BJ (cell line): ENCODE measurements around the gene SUGP2. TPM values are rescaled to one million over a fixed set of nuclear protein-coding genes. Genes with fewer than 3 reads are reported as not detected.
"Not testable (repeated sequence)": the region's sequence is repeated elsewhere in the genome, so short reads cannot be mapped to it uniquely, and the experiment has no call there.

Source experiments
- CTCF ChIA-PET: fragments of 350-600 bp; formaldehyde crosslinking; extraction: SDS; loops from one replicate; lab custom pipeline; 2021; ENCODE audit warnings: antibody characterized with exemption, inconsistent platforms; lab: Yijun Ruan, JAX
- POLR2A ChIA-PET: fragments of 300-600 bp; sonication (Branson Sonifier 250); formaldehyde crosslinking; extraction: SDS; loops from one replicate; lab custom pipeline; 2021; ENCODE audit warnings: antibody characterized with exemption; lab: Charles Lee
- DNase-seq: peaks from one replicate; pipeline ENCODE4 v3.0.0-alpha.2; 2011; ENCODE audit warnings: low read depth
- H3K27me3 ChIP-seq: 2 replicates; pipeline ENCODE4 v1.6.0; 2011; ENCODE audit warnings: low read length; ENCODE audit not compliant: control insufficient read depth, insufficient read depth
- H3K36me3 ChIP-seq: 2 replicates; pipeline ENCODE4 v1.5.1; 2011; ENCODE audit warnings: low read length; ENCODE audit not compliant: control insufficient read depth, insufficient read depth
- H3K4me3 ChIP-seq: 2 replicates; pipeline ENCODE4 v1.5.1; 2011; ENCODE audit warnings: low read depth, mild to moderate bottlenecking, control low read depth, low read length
- CTCF ChIP-seq: IDR thresholded peaks from 2 replicates; pipeline ENCODE4 v1.5.1; 2011; ENCODE audit warnings: low read depth, mild to moderate bottlenecking, control low read depth, inconsistent platforms, low read length, moderate library complexity; ENCODE audit not compliant: insufficient read depth
- polyA plus RNA-seq: library from polyadenylated mRNA; depleted of rRNA; stranded (reverse); fragments of >200 nt; gene quantifications from 2 replicates; pipeline ENCODE4 v1.2.3, GENCODE V29; 2011

SUGP2 gene
- polyA plus RNA-seq, 1 experiment, result 37.4 TPM

- Histone ChIP-seq H3K36me3 (no peaks in the 10 kb centered on the region), H3K4me3 (no peak overlapping the region), H3K27me3 (no peaks in the 10 kb centered on the region)
- ChIA-PET POLR2A (no interaction called here), CTCF (no interaction called here)
- no peak for DNase-seq
- TF ChIP-seq CTCF, result no peak
These were observed 78.3 kb downstream of the SUGP2 start for GRCh38 chr19:18955042-18955441.

GRCh38 chr19:18954094-18954493 lies 79.2 kb downstream of the SUGP2 start:
- ChIA-PET POLR2A (no interaction called here), CTCF (no interaction called here)
- H3K27me3 ChIP-seq, result no peaks in the 10 kb centered on the region
- no peak for TF ChIP-seq CTCF
- DNase-seq, result no peak
- H3K36me3 ChIP-seq, result no peaks in the 10 kb centered on the region
- no peak overlapping the region for H3K4me3 ChIP-seq

GRCh38 chr19:18952364-18953003 lies 80.8 kb downstream of the SUGP2 start:
- H3K4me3 ChIP-seq, H3K27me3 ChIP-seq, H3K36me3 ChIP-seq, DNase-seq: not testable (repeated sequence)
- ChIA-PET POLR2A (interaction anchor here (0.7 kb wide), 1 partner anchor 88 kb away, joined by 3 read pairs; no protein-coding TSS in a partner anchor), CTCF (interaction anchor here (1.2 kb wide), 1 partner anchor 86 kb away, joined by 4 read pairs; no protein-coding TSS in a partner anchor)

GRCh38 chr19:18951721-18952281 lies 81.5 kb downstream of the SUGP2 start:
- ChIA-PET POLR2A (no interaction called here), CTCF (no interaction called here)
- peaks cover 1% of the 10 kb centered on the region; the same call in 1 of the 2 replicates for H3K36me3 ChIP-seq
- no peak overlapping the region for H3K4me3 ChIP-seq
- DNase-seq, result peak; percentile 70
- no peak for TF ChIP-seq CTCF
- H3K27me3 ChIP-seq, result no peaks in the 10 kb centered on the region

- TF ChIP-seq CTCF, result no peak
- ChIA-PET CTCF (interaction anchor here (0.6 to 2.3 kb wide), 4 partner anchors 10 to 651 kb away, joined by 3 to 11 read pairs (median 5); no protein-coding TSS in a partner anchor), POLR2A (no interaction called here)
These were observed 83.5 kb downstream of the SUGP2 start for GRCh38 chr19:18949858-18950257.

More at GRCh38 chr19:18949858-18950257, 83.5 kb downstream of the SUGP2 start:
- no peak for DNase-seq
- H3K4me3 ChIP-seq, result no peak overlapping the region
- H3K27me3 ChIP-seq, result no peaks in the 10 kb centered on the region
- H3K36me3 ChIP-seq, result peaks cover 1% of the 10 kb centered on the region; the same call in 1 of the 2 replicates
